Transverse colon (tissue), 4 donors: Measurements from ENCODE around the gene ARHGAP10. TPM values are rescaled to one million over a fixed set of nuclear protein-coding genes. Genes with fewer than 3 reads are reported as not detected.
A peak's percentile ranks its signal among the peaks of the same experiment; 100 is the strongest.

Experiments used
- DNase-seq: peaks from one replicate; pipeline ENCODE4 v3.0.0-alpha.2; 2019
- H3K27ac ChIP-seq, 4 donors: fragments of 200-600 bp; sonication (generic); 2 replicates each; pipeline ENCODE4 v1.5.1; 2016 to 2018; ENCODE audit warnings: inconsistent platforms in 4 of 4
- H3K27me3 ChIP-seq: fragments of 200-600 bp; sonication (generic); 2 replicates; pipeline ENCODE4 v1.5.1; 2017; ENCODE audit warnings: inconsistent platforms
- H3K36me3 ChIP-seq, 4 donors: fragments of 200-600 bp; sonication (generic); 2 replicates each; pipeline ENCODE4 v1.5.1; 2017 to 2019; ENCODE audit warnings: inconsistent platforms in 4 of 4
- H3K4me1 ChIP-seq, 4 donors: fragments of 200-600 bp; sonication (generic); 2 replicates each; pipeline ENCODE4 v1.5.1; 2017 to 2020; ENCODE audit warnings: inconsistent platforms in 4 of 4
- H3K4me3 ChIP-seq, 4 donors: fragments of 200-600 bp; sonication (generic); 1 replicate in 1 of 4; 2 replicates in 3 of 4; pipeline versions ENCODE4 v1.5.1 to v1.6.1; 2017 to 2019; ENCODE audit warnings: inconsistent platforms in 4 of 4
- H3K9me3 ChIP-seq, 2 donors: fragments of 200-600 bp; sonication (generic); 2 replicates each; pipeline ENCODE4 v1.5.1; 2017 to 2019; ENCODE audit warnings: inconsistent platforms in 2 of 2
- CTCF ChIP-seq, 5 experiments: fragments of 200-600 bp in 3 of 5; fragments of 450-650 bp in 2 of 5; sonication (generic) in 3 of 5; IDR thresholded peaks; 1 replicate in 2 of 5; 2 replicates in 3 of 5; pipeline ENCODE4 v1.5.1; 2016 to 2017; ENCODE audit warnings: antibody characterized with exemption in 5 of 5, inconsistent platforms in 3 of 5, mild to moderate bottlenecking in 2 of 5, moderate library complexity in 1 of 5
- EP300 ChIP-seq: sonication (generic); formaldehyde crosslinking; IDR thresholded peaks from one replicate; pipeline ENCODE4 v1.6.1; 2017; ENCODE audit warnings: antibody characterized with exemption, low read depth
- POLR2A ChIP-seq: fragments of 450-650 bp; IDR thresholded peaks from one replicate; pipeline ENCODE4 v1.6.1; 2016; ENCODE audit warnings: antibody characterized with exemption, mild to moderate bottlenecking, moderate library complexity
- POLR2AphosphoS5 ChIP-seq, 3 donors: sonication (generic); formaldehyde crosslinking; IDR thresholded peaks; one replicate each; pipeline ENCODE4 v1.6.1; 2016; ENCODE audit warnings: antibody characterized with exemption in 3 of 3
- WGBS, 2 donors: methylation state at CpG; one replicate each; pipeline ENCODE4 v1.1.5; 2018; ENCODE audit warnings: low coverage in 1 of 2; 5-methylcytosine and 5-hydroxymethylcytosine counted together
- in situ Hi-C, 4 donors: fragments of 200-750 bp; cut with MboI; loops; one replicate each; pipeline versions ENCODE4 v1.15.0 to v1.15.1; 2017; ENCODE audit warnings: low sequenced_read_pairs in 3 of 4, low pct_ligation_motif_present in 1 of 4, low pct_unique_long_range_greater_than_20kb in 1 of 4
- intact Hi-C: fragments of 100-400 bp; cut with DNase I; formaldehyde crosslinking; loops from one replicate; pipeline ENCODE4 v1.15.1; 2023; ENCODE audit warnings: low total_unique reads
- total RNA-seq, 4 donors: library from RNA; depleted of rRNA; stranded (reverse); fragments of >200 nt; gene quantifications; one replicate each; pipeline ENCODE4 v1.1.0, GENCODE V29; 2016

The ARHGAP10 gene
- total RNA-seq, 4 donors from 2014 or later: 14.7 to 27.3 (median 22.9) TPM

DNA sequence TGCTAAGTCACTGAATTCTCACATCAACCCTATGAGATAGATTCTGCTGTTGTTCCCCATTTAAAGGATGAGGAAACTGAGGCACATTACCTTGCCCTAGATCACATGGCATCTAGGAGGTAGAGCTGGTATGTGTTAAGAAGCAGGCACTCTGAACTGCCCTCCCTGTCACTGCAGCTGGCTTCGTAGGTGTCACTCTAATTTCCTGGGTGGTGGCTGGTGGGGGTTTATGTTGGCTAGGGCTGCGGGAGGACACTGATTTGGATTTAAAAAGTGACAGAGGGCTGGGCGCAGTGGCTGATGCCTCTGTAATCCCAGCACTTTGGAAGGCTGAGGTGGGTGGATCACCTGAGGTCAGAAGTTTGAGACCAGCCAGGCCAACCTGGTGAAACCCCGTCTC, 93.0 kb downstream of the ARHGAP10 start:
- H3K9me3 ChIP-seq: no peaks in the 10 kb centered on the region
- DNase-seq: no peak
- no peaks in the 10 kb centered on the region for H3K27me3 ChIP-seq
- WGBS, 2 donors: 90 to 93% methylated on average over 2 to 4 of the region's 4 CpGs
- TF ChIP-seq CTCF (IDR thresholded peaks at IDR 0.05): no peak
- no peak for TF ChIP-seq POLR2A
- TF ChIP-seq POLR2AphosphoS5 (IDR thresholded peaks at IDR 0.05): no peak
- TF ChIP-seq EP300: no peak
- peak overlapping the region in 2 of 4 donors; percentile 20 to 34 for H3K27ac ChIP-seq
- in situ Hi-C loops: no loop called here
- peaks cover 14 to 51% (median 31%) of the 10 kb centered on the region in 4 donors for H3K4me1 ChIP-seq
- H3K4me3 ChIP-seq: no peak overlapping the region
- intact Hi-C loops: no loop called here
- no peaks in the 10 kb centered on the region for H3K36me3 ChIP-seq

DNA sequence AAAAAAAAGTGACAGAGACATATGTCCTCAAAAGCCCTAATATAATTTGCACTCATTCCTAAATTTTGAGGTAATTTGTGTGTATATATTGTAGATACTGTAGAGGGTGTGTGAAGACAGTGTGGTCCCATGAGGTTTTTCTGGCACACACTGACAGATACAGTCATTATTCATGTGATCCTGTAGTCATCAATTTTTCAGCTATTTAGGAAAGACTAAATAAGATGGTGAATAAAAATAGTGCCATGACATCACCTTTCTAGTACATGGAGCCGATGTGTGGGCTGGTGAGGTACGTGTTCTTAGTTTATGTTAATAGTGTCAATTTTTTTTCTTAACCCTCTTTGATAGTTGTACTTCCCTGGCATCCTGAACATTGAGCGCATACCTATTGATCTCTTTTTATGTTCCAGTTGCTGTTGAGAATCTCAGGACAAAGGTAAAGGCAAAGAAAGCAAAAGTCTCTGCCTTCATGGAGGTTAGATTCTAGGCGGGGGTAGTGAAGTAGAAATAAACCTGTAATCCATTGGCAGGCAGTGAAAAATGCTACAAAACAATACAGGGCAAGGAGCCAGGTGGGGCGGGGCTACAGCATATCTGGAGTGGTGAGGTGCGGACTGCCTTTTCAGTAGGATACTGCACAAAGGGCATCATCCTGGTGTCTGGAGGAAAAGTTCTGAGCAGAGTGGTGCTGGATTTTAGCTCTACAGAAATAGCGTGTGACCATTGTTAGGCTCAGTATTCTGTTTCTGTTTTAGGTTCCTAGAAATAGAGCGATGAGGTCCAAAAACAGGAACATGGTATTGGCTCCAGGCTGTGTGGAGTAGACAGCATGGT, 93.8 kb downstream of the ARHGAP10 start:
- peak; percentile 55 for DNase-seq
- Histone ChIP-seq H3K4me1 (peaks cover 17 to 59% (median 37%) of the 10 kb centered on the region in 4 donors), H3K36me3 (no peaks in the 10 kb centered on the region), H3K27me3 (no peaks in the 10 kb centered on the region), H3K4me3 (no peak overlapping the region), H3K27ac (peak overlapping the region; percentile 35 to 82 (median 48)), H3K9me3 (no peaks in the 10 kb centered on the region)
- TF ChIP-seq POLR2A: no peak
- no peak for TF ChIP-seq EP300
- TF ChIP-seq CTCF (IDR thresholded peaks at IDR 0.05): no peak
- peak in 1 of 3 donors; percentile 4 for TF ChIP-seq POLR2AphosphoS5 (IDR thresholded peaks at IDR 0.05)
- intact Hi-C loops (no loop called here), in situ Hi-C loops (no loop called here)
- 60 to 67% methylated on average over 7 to 8 of the region's 8 CpGs for WGBS, 2 donors

DNA sequence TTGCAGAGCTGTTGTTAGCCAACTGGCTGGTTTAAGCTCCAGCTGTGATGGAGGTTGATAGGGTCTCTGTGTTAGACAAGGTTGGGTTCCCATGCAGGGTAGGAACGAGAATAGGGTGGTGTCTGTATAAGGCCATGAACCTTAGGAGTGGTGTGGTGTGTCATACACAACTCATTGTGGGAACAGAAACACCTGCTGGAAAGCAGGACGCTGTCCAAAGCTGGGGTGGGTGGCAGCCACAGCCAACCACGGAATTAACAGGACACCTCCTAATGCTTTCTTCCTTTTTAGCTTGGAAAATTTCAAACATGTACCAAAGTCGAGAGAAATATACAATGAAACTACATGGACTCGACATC, 94.4 kb downstream of the ARHGAP10 start:
- intact Hi-C loops: no loop called here
- H3K4me3 ChIP-seq: no peak overlapping the region
- H3K36me3 ChIP-seq: no peaks in the 10 kb centered on the region
- 63 to 76% methylated on average over 5 of the region's 5 CpGs for WGBS, 2 donors
- H3K27me3 ChIP-seq: no peaks in the 10 kb centered on the region
- TF ChIP-seq POLR2A (no peak), EP300 (no peak), CTCF (IDR thresholded peaks at IDR 0.05) (no peak), POLR2AphosphoS5 (IDR thresholded peaks at IDR 0.05) (no peak)
- H3K9me3 ChIP-seq: no peaks in the 10 kb centered on the region
- no peak for DNase-seq
- H3K27ac ChIP-seq: peak overlapping the region; percentile 35 to 82 (median 48)
- H3K4me1 ChIP-seq: peaks cover 23 to 60% (median 36%) of the 10 kb centered on the region in 4 donors
- in situ Hi-C loops: no loop called here

DNA sequence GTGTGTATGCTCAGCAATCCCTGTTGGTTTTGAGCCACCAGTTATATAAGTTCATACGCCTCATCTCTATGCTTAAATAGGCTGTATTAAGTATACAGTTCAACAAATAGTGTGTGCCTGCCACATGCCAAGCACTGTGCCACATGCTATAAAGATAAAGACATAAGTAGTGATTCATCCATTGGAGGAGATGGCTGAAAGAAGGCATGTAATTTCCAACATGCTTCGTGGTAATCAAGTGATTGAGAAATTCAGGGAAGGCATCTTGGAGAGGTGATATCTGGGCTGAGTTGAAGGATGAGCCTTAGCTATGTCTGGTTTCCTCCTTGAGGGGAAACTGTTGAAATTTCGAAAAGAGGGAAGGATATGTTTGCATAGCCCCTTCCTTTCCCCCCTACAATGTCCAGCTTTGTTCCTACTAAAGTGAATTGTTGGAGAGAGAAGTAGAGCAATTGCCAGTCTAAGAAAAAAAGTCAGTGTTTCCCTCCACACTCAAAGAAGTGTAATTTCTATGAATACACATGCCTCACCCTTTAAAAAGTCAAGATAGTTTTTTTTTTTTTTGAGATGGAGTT, 96.5 kb downstream of the ARHGAP10 start:
- DNase-seq: no peak
- 41 to 69% methylated on average over 3 of the region's 3 CpGs for WGBS, 2 donors
- no peaks in the 10 kb centered on the region for H3K27me3 ChIP-seq
- in situ Hi-C loops: no loop called here
- H3K36me3 ChIP-seq: no peaks in the 10 kb centered on the region
- no peak overlapping the region for H3K4me3 ChIP-seq
- H3K9me3 ChIP-seq: no peaks in the 10 kb centered on the region
- H3K4me1 ChIP-seq: peaks cover 23 to 48% (median 28%) of the 10 kb centered on the region in 4 donors
- intact Hi-C loops: no loop called here
- no peak for TF ChIP-seq EP300
- peak in 1 of 3 donors; percentile 15 for TF ChIP-seq POLR2AphosphoS5 (IDR thresholded peaks at IDR 0.05)
- H3K27ac ChIP-seq: peak overlapping the region; percentile 80 to 89 (median 82)
